Endothelial cell of umbilical vein (primary cell): ENCODE data around the gene CLIC6. TPM values are rescaled to one million over a fixed set of nuclear protein-coding genes. Genes with fewer than 3 reads are reported as not detected.

Source experiments
- BruUV-seq: library from RNA; stranded (reverse); fragments of 400-500 nt; replicated peaks from 2 replicates; lab custom pipeline; 2021; lab: Mats Ljungman, UMichigan
- CTCF ChIA-PET: fragments of 300-600, 350-600 bp; sonication (Branson Sonifier 250); formaldehyde crosslinking; loops from one replicate; lab custom pipeline; 2021; ENCODE audit warnings: antibody characterized with exemption, inconsistent platforms; lab: Charles Lee
- POLR2A ChIA-PET: fragments of 300-600, 350-600 bp; sonication (Branson Sonifier 250); formaldehyde crosslinking; loops from one replicate; lab custom pipeline; 2021; ENCODE audit warnings: antibody characterized with exemption, inconsistent platforms; lab: Charles Lee
- DNase-seq: peaks from one replicate; pipeline ENCODE4 v3.0.0-alpha.2; 2011; ENCODE audit warnings: low read depth, low spot score
- FAIRE-seq: peaks from 2 replicates; lab custom pipeline; 2011; peaks lifted over from hg19 to GRCh38; lab: Jason Lieb, UNC
- H2AFZ ChIP-seq: 2 replicates; pipeline ENCODE4 v1.6.0; 2012; ENCODE audit warnings: low read depth, low read length, control low read depth, inconsistent platforms
- H3K27ac ChIP-seq: 2 replicates; pipeline ENCODE4 v1.5.1; 2011; ENCODE audit warnings: low read depth, mild to moderate bottlenecking, control low read depth, low read length, moderate library complexity; ENCODE audit not compliant: insufficient read depth
- H3K27me3 ChIP-seq, 2 experiments: 2 replicates each; pipeline versions ENCODE4 v1.6.0 to v1.6.1; 2011; ENCODE audit warnings: low read length in 2 of 2, mixed read lengths in 1 of 2; ENCODE audit not compliant: control insufficient read depth in 2 of 2, insufficient read depth in 2 of 2
- H3K36me3 ChIP-seq, 2 experiments: 2 replicates in 1 of 2; 3 replicates in 1 of 2; pipeline ENCODE4 v1.5.1; 2011; ENCODE audit warnings: low read length in 2 of 2, mild to moderate bottlenecking in 1 of 2, moderate library complexity in 1 of 2; ENCODE audit not compliant: control insufficient read depth in 2 of 2, insufficient read depth in 2 of 2; ENCODE audit errors: extremely low read depth in 1 of 2
- H3K4me1 ChIP-seq: 3 replicates; pipeline ENCODE4 v1.5.1; 2011; ENCODE audit warnings: mild to moderate bottlenecking, low read length; ENCODE audit not compliant: control insufficient read depth, insufficient read depth; ENCODE audit errors: extremely low read depth
- H3K4me2 ChIP-seq: 2 replicates; pipeline ENCODE4 v1.6.1; 2011; ENCODE audit warnings: low read length, control low read depth, mixed read lengths; ENCODE audit not compliant: insufficient read depth
- H3K4me3 ChIP-seq, 3 experiments: fragments of 200-600 bp in 1 of 3; sonication (generic), shearing (Covaris generic) in 1 of 3; replicated peaks in 1 of 3; 2 replicates each; pipeline ENCODE4 v1.5.1; 2011 to 2016; ENCODE audit warnings: control low read depth in 3 of 3, low read length in 3 of 3, mild to moderate bottlenecking in 2 of 3, inconsistent platforms in 1 of 3, low read depth in 1 of 3, moderate library complexity in 1 of 3; ENCODE audit not compliant: insufficient read depth in 1 of 3
- H3K79me2 ChIP-seq: 2 replicates; pipeline ENCODE4 v1.6.0; 2012; ENCODE audit warnings: low read length, inconsistent platforms; ENCODE audit not compliant: control insufficient read depth, insufficient read depth
- H3K9ac ChIP-seq: replicated peaks from 2 replicates; pipeline ENCODE3; 2011; ENCODE audit warnings: low read length, control low read depth; ENCODE audit not compliant: insufficient read depth; ENCODE audit errors: extremely low read depth
- H3K9me1 ChIP-seq: replicated peaks from 3 replicates; pipeline ENCODE4 v1.6.0; 2011; ENCODE audit warnings: mild to moderate bottlenecking, low read length; ENCODE audit not compliant: control insufficient read depth, insufficient read depth; ENCODE audit errors: extremely low read depth
- H3K9me3 ChIP-seq: replicated peaks from 2 replicates; pipeline ENCODE4 v1.5.1; 2012; ENCODE audit warnings: low read length, inconsistent platforms; ENCODE audit not compliant: control insufficient read depth, insufficient read depth
- H4K20me1 ChIP-seq: replicated peaks from 2 replicates; pipeline ENCODE3; 2011; ENCODE audit warnings: mild to moderate bottlenecking, low read length; ENCODE audit not compliant: control insufficient read depth, insufficient read depth; ENCODE audit errors: extremely low read depth
- EZH2 ChIP-seq: IDR thresholded peaks from 2 replicates; pipeline ENCODE4 v1.6.1; 2012; ENCODE audit warnings: borderline replicate concordance, low read depth, mild to moderate bottlenecking, moderate library complexity, low read length, inconsistent platforms; ENCODE audit not compliant: severe bottlenecking
- FOS ChIP-seq: IDR thresholded peaks from 2 replicates; pipeline ENCODE4 v1.6.1; 2011; ENCODE audit warnings: mild to moderate bottlenecking, low read length, moderate library complexity, borderline replicate concordance; ENCODE audit not compliant: insufficient read depth
- GATA2 ChIP-seq: IDR thresholded peaks from 2 replicates; pipeline ENCODE4 v1.7.0; 2011; ENCODE audit warnings: low read depth, mild to moderate bottlenecking, moderate library complexity, mixed read lengths, low read length; ENCODE audit not compliant: insufficient read length, insufficient read depth
- JUN ChIP-seq: IDR thresholded peaks from 2 replicates; pipeline ENCODE4 v1.6.1; 2011; ENCODE audit warnings: borderline replicate concordance, low read depth; ENCODE audit not compliant: insufficient read length, insufficient read depth
- MYC ChIP-seq: IDR thresholded peaks from one replicate; pipeline ENCODE4 v1.6.1; 2011; ENCODE audit warnings: mild to moderate bottlenecking, low read depth, low read length
- POLR2A ChIP-seq: IDR thresholded peaks from 2 replicates; pipeline ENCODE4 v1.6.1; 2012; ENCODE audit warnings: low read depth, mild to moderate bottlenecking, control low read depth, low read length
- POLR2AphosphoS5 ChIP-seq: IDR thresholded peaks from 2 replicates; pipeline ENCODE4 v1.6.1; 2012; ENCODE audit warnings: low read depth, mild to moderate bottlenecking, control low read depth, low read length, moderate library complexity; ENCODE audit not compliant: insufficient read depth
- dilution Hi-C: fragments of 300-500 bp; cut with MboI; formaldehyde crosslinking; loops from one replicate; pipeline ENCODE4 v1.15.0; 2019; ENCODE audit warnings: low sequenced_read_pairs; ENCODE audit not compliant: extremely low pct_ligation_motif_present
- intact Hi-C: fragments of 100-400 bp; cut with micrococcal nuclease; formaldehyde crosslinking; loops from one replicate; pipeline ENCODE4 v1.10.0; 2022
- polyA plus RNA-seq, 4 experiments: library from polyadenylated mRNA; depleted of rRNA in 3 of 4; stranded (reverse) in 3 of 4; unstranded in 1 of 4; fragments of >200 nt; gene quantifications; 2 replicates each; pipeline versions ENCODE4 v1.2.1 to v1.2.3, GENCODE V29; 2011 to 2012; ENCODE audit warnings: missing spikeins in 1 of 4
- total RNA-seq: library from RNA; stranded (reverse); gene quantifications from 2 replicates; pipeline ENCODE4 v1.2.3, GENCODE V29; 2021
- TF ChIP-seq, protein P1 (sequence below): IDR thresholded peaks from 2 replicates; pipeline ENCODE4 v1.6.1; 2011; ENCODE audit not compliant: insufficient read depth, insufficient read length
- TF ChIP-seq, protein P2 (sequence below), 2 donors: IDR thresholded peaks; 1 replicate in 1 of 2; 2 replicates in 1 of 2; pipeline ENCODE4 v1.5.1; 2011; ENCODE audit warnings: low read length in 2 of 2, mild to moderate bottlenecking in 2 of 2, moderate library complexity in 2 of 2, control low read depth in 1 of 2, inconsistent platforms in 1 of 2, low read depth in 1 of 2; ENCODE audit not compliant: insufficient read depth in 1 of 2; ENCODE audit errors: extremely low read depth in 1 of 2

CLIC6 gene
- total and polyA plus RNA-seq, 2 donors (not counting 3 experiments of a cell fraction or from before 2014, with no cell fraction given) = not detected

DNA sequence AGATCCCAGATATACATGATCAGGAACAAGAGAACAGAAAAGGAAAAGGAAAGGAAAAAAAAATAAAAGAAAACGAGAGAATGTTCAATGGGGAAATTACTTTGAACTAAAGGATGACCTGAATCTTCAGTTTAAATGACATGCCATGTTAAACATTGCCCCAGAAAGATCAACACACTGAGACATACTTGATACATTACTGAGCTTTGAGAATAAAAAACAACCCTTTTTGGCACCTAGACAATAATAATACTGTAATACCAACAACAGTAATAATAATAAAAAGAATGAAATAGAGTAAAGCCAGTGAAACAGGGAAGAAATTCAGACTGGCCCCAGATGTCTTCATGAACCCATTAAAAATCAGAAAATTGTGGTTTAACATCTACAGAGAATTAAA lies 44.8 kb downstream of the CLIC6 start:
- TF ChIP-seq POLR2A (no peak), MYC (no peak), GATA2 (no peak), FOS (no peak), POLR2AphosphoS5 (no peak), EZH2 (no peak), JUN (no peak)
- TF ChIP-seq, protein P1, sequence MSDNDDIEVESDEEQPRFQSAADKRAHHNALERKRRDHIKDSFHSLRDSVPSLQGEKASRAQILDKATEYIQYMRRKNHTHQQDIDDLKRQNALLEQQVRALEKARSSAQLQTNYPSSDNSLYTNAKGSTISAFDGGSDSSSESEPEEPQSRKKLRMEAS = no peak
- TF ChIP-seq, protein P2, sequence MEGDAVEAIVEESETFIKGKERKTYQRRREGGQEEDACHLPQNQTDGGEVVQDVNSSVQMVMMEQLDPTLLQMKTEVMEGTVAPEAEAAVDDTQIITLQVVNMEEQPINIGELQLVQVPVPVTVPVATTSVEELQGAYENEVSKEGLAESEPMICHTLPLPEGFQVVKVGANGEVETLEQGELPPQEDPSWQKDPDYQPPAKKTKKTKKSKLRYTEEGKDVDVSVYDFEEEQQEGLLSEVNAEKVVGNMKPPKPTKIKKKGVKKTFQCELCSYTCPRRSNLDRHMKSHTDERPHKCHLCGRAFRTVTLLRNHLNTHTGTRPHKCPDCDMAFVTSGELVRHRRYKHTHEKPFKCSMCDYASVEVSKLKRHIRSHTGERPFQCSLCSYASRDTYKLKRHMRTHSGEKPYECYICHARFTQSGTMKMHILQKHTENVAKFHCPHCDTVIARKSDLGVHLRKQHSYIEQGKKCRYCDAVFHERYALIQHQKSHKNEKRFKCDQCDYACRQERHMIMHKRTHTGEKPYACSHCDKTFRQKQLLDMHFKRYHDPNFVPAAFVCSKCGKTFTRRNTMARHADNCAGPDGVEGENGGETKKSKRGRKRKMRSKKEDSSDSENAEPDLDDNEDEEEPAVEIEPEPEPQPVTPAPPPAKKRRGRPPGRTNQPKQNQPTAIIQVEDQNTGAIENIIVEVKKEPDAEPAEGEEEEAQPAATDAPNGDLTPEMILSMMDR (IDR thresholded peaks at IDR 0.05; ENCODE audit: extremely low read depth in 1 of 2, insufficient read depth in 1 of 2, low read depth in 1 of 2, low read length in 2 of 2) = no peak
- intact Hi-C loops (no loop called here), dilution Hi-C loops (no loop called here)
- Histone ChIP-seq H4K20me1 (no peaks in the 10 kb centered on the region), H3K36me3 (no peaks in the 10 kb centered on the region), H3K4me2 (no peak overlapping the region), H2AFZ (no peak overlapping the region), H3K4me3 (no peak overlapping the region), H3K9ac (no peak overlapping the region), H3K79me2 (no peaks in the 10 kb centered on the region), H3K27me3 (peaks cover 5 to 14% of the 10 kb centered on the region in 2 experiments), H3K9me1 (no peaks in the 10 kb centered on the region), H3K27ac (no peak overlapping the region), H3K9me3 (no peaks in the 10 kb centered on the region), H3K4me1 (no peaks in the 10 kb centered on the region)
- BruUV-seq = no TSS peak
- ChIA-PET CTCF (no interaction called here), POLR2A (no interaction called here)
- no peak for FAIRE-seq
- DNase-seq = no peak
